ENCODE results near the gene DUSP22. TPM values are rescaled to one million over a fixed set of nuclear protein-coding genes. Genes with fewer than 3 reads are reported as not detected.

Gene DUSP22
- total RNA-seq, 1 experiment from 2014 or later: 34.8 TPM

- no TSS peak for BruUV-seq (replicated peaks)
- no peak overlapping the region for H3K27ac ChIP-seq (ENCODE audit: low read length)
- POLR2A ChIA-PET: no interaction called here
- no peaks in the 10 kb centered on the region for H3K36me3 ChIP-seq (ENCODE audit: control insufficient read depth, insufficient read depth, low read length)
- H3K4me3 ChIP-seq (ENCODE audit: low read depth in 2 of 2, low read length in 2 of 2): no peak overlapping the region
- no peak for ATAC-seq
- in situ Hi-C loops (cut with HindIII; ENCODE audit: low pct_unique_long_range_greater_than_20kb, low sequenced_read_pairs): no loop called here
- intact Hi-C loops (cut with micrococcal nuclease; ENCODE audit: unreplicated experiment): no loop called here
- H3K9me3 ChIP-seq (ENCODE audit: control insufficient read depth, insufficient read depth, low read depth, low read length): no peaks in the 10 kb centered on the region
- no peaks in the 10 kb centered on the region for H3K4me1 ChIP-seq (ENCODE audit: control insufficient read depth, insufficient read depth, low read length)
- TF ChIP-seq POLR2AphosphoS5 (IDR thresholded peaks at IDR 0.05; ENCODE audit: low read depth, low read length) (no peak), TCF7L2 (IDR thresholded peaks at IDR 0.05; ENCODE audit: low read depth, low read length) (no peak), SIN3A (IDR thresholded peaks at IDR 0.05; ENCODE audit: borderline replicate concordance, insufficient read depth, low read depth, low read length) (no peak)
- TF ChIP-seq, protein P1, sequence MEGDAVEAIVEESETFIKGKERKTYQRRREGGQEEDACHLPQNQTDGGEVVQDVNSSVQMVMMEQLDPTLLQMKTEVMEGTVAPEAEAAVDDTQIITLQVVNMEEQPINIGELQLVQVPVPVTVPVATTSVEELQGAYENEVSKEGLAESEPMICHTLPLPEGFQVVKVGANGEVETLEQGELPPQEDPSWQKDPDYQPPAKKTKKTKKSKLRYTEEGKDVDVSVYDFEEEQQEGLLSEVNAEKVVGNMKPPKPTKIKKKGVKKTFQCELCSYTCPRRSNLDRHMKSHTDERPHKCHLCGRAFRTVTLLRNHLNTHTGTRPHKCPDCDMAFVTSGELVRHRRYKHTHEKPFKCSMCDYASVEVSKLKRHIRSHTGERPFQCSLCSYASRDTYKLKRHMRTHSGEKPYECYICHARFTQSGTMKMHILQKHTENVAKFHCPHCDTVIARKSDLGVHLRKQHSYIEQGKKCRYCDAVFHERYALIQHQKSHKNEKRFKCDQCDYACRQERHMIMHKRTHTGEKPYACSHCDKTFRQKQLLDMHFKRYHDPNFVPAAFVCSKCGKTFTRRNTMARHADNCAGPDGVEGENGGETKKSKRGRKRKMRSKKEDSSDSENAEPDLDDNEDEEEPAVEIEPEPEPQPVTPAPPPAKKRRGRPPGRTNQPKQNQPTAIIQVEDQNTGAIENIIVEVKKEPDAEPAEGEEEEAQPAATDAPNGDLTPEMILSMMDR (IDR thresholded peaks at IDR 0.05): no peak
- TF ChIP-seq, protein P2, sequence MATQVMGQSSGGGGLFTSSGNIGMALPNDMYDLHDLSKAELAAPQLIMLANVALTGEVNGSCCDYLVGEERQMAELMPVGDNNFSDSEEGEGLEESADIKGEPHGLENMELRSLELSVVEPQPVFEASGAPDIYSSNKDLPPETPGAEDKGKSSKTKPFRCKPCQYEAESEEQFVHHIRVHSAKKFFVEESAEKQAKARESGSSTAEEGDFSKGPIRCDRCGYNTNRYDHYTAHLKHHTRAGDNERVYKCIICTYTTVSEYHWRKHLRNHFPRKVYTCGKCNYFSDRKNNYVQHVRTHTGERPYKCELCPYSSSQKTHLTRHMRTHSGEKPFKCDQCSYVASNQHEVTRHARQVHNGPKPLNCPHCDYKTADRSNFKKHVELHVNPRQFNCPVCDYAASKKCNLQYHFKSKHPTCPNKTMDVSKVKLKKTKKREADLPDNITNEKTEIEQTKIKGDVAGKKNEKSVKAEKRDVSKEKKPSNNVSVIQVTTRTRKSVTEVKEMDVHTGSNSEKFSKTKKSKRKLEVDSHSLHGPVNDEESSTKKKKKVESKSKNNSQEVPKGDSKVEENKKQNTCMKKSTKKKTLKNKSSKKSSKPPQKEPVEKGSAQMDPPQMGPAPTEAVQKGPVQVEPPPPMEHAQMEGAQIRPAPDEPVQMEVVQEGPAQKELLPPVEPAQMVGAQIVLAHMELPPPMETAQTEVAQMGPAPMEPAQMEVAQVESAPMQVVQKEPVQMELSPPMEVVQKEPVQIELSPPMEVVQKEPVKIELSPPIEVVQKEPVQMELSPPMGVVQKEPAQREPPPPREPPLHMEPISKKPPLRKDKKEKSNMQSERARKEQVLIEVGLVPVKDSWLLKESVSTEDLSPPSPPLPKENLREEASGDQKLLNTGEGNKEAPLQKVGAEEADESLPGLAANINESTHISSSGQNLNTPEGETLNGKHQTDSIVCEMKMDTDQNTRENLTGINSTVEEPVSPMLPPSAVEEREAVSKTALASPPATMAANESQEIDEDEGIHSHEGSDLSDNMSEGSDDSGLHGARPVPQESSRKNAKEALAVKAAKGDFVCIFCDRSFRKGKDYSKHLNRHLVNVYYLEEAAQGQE (IDR thresholded peaks at IDR 0.05; ENCODE audit: insufficient read depth in 1 of 2, low read depth in 2 of 2, low read length in 1 of 2): no peak
- DNase-seq (ENCODE audit: low read depth, low spot score): no peak
- no peaks in the 10 kb centered on the region for H3K27me3 ChIP-seq (ENCODE audit: control insufficient read depth, insufficient read depth, low read length)
- CTCF ChIA-PET: no interaction called here
These were observed 31.4 kb downstream of the DUSP22 start for GRCh38 chr6:323730-324088.

DNA sequence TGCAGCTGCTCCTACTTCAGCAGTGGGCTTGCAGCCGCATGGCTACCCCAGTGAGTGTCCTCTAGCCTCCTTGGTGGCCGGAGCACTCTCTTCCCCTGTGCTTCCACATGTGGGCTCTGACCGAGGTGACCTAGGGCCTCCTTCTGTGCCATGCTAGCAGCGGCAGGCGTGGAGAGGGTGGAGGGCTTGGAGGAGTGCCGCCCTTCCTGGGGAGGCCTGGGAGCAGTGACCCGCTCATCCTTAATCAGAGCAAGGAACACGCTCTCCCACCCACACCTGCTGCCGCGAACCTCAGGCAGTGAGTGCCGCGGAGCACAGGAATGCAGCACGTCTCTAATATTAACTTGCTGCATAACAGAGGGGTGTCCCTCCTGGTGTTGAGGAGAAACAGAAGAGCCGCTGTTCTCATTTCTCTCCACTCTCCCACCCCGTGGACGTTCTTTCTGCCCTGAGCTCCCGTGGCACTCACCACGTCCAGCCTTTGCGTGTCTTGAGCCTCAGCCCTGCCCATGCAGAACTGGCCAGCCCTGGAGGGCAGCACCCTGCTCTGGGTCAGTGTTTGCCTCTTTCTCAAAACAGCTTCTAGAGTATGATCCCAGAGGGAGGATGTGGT, 31.9 kb downstream of the DUSP22 start:
- H3K4me3 ChIP-seq (ENCODE audit: low read depth in 2 of 2, low read length in 2 of 2): no peak overlapping the region
- ChIA-PET CTCF (no interaction called here), POLR2A (no interaction called here)
- no peaks in the 10 kb centered on the region for H3K4me1 ChIP-seq (ENCODE audit: control insufficient read depth, insufficient read depth, low read length)
- H3K36me3 ChIP-seq (ENCODE audit: control insufficient read depth, insufficient read depth, low read length): no peaks in the 10 kb centered on the region
- no peaks in the 10 kb centered on the region for H3K27me3 ChIP-seq (ENCODE audit: control insufficient read depth, insufficient read depth, low read length)
- TF ChIP-seq POLR2AphosphoS5 (IDR thresholded peaks at IDR 0.05; ENCODE audit: low read depth, low read length) (no peak), SIN3A (IDR thresholded peaks at IDR 0.05; ENCODE audit: borderline replicate concordance, insufficient read depth, low read depth, low read length) (no peak), TCF7L2 (IDR thresholded peaks at IDR 0.05; ENCODE audit: low read depth, low read length) (no peak)
- TF ChIP-seq, protein P1 (IDR thresholded peaks at IDR 0.05): no peak
- TF ChIP-seq, protein P2 (IDR thresholded peaks at IDR 0.05; ENCODE audit: insufficient read depth in 1 of 2, low read depth in 2 of 2, low read length in 1 of 2): no peak
- in situ Hi-C loops (cut with HindIII; ENCODE audit: low pct_unique_long_range_greater_than_20kb, low sequenced_read_pairs): no loop called here
- DNase-seq (ENCODE audit: low read depth, low spot score): no peak
- no peak overlapping the region for H3K27ac ChIP-seq (ENCODE audit: low read length)
- ATAC-seq: no peak; the same call in 1 of the 2 replicates
- no TSS peak for BruUV-seq (replicated peaks)
- H3K9me3 ChIP-seq (ENCODE audit: control insufficient read depth, insufficient read depth, low read depth, low read length): no peaks in the 10 kb centered on the region
- intact Hi-C loops (cut with micrococcal nuclease; ENCODE audit: unreplicated experiment): no loop called here
